ENCODE results near the gene POPDC2.

DNA sequence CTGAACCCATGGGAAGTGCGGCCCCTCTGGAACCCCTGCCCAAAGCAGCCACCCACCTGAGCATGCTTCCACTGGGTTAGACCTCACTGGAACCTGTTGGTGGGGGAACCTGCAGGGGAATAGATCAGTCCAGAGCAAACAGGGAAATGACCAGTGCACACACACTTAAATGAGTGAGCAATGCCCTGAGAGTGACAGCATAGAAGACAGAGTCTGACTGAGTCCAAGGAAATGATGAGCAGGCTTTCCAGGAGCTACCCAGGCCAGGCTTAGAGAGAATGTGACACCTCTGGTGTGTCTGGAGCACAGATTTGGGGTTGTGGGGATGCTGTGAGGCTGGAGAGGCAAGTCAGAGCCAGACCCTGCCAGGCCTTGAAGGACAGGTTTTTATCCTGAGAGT is 34.2 kb downstream of the POPDC2 start:
- TF ChIP-seq, protein P1, sequence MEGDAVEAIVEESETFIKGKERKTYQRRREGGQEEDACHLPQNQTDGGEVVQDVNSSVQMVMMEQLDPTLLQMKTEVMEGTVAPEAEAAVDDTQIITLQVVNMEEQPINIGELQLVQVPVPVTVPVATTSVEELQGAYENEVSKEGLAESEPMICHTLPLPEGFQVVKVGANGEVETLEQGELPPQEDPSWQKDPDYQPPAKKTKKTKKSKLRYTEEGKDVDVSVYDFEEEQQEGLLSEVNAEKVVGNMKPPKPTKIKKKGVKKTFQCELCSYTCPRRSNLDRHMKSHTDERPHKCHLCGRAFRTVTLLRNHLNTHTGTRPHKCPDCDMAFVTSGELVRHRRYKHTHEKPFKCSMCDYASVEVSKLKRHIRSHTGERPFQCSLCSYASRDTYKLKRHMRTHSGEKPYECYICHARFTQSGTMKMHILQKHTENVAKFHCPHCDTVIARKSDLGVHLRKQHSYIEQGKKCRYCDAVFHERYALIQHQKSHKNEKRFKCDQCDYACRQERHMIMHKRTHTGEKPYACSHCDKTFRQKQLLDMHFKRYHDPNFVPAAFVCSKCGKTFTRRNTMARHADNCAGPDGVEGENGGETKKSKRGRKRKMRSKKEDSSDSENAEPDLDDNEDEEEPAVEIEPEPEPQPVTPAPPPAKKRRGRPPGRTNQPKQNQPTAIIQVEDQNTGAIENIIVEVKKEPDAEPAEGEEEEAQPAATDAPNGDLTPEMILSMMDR (IDR thresholded peaks at IDR 0.05 in 2 of 3, conservative IDR thresholded peaks at IDR 0.05 in 1 of 3; ENCODE audit: control insufficient read depth in 2 of 3, extremely low read depth in 1 of 3, insufficient read depth in 1 of 3, low read depth in 3 of 3, low read length in 3 of 3), result no peak
- TF ChIP-seq EZH2 (IDR thresholded peaks at IDR 0.05; ENCODE audit: borderline replicate concordance, control insufficient read depth, low read depth, low read length) (no peak), RCOR1 (conservative IDR thresholded peaks at IDR 0.05; ENCODE audit: low read depth, low read length) (no peak), YY1 (IDR thresholded peaks at IDR 0.05; ENCODE audit: low read depth, low read length) (no peak), CBFB (IDR thresholded peaks at IDR 0.05; ENCODE audit: low read depth) (no peak), MYC (IDR thresholded peaks at IDR 0.05; ENCODE audit: insufficient read depth, insufficient read length, insufficient replicate concordance, low read length, severe bottlenecking) (no peak), POLR2A (IDR thresholded peaks at IDR 0.05; ENCODE audit: low read depth, low read length) (no peak), HCFC1 (IDR thresholded peaks at IDR 0.05; ENCODE audit: low read length) (no peak)
- TF ChIP-seq, protein P2, sequence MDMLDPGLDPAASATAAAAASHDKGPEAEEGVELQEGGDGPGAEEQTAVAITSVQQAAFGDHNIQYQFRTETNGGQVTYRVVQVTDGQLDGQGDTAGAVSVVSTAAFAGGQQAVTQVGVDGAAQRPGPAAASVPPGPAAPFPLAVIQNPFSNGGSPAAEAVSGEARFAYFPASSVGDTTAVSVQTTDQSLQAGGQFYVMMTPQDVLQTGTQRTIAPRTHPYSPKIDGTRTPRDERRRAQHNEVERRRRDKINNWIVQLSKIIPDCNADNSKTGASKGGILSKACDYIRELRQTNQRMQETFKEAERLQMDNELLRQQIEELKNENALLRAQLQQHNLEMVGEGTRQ (IDR thresholded peaks at IDR 0.05; ENCODE audit: borderline replicate concordance, low read depth, low read length), result no peak
- TF ChIP-seq, protein P3, sequence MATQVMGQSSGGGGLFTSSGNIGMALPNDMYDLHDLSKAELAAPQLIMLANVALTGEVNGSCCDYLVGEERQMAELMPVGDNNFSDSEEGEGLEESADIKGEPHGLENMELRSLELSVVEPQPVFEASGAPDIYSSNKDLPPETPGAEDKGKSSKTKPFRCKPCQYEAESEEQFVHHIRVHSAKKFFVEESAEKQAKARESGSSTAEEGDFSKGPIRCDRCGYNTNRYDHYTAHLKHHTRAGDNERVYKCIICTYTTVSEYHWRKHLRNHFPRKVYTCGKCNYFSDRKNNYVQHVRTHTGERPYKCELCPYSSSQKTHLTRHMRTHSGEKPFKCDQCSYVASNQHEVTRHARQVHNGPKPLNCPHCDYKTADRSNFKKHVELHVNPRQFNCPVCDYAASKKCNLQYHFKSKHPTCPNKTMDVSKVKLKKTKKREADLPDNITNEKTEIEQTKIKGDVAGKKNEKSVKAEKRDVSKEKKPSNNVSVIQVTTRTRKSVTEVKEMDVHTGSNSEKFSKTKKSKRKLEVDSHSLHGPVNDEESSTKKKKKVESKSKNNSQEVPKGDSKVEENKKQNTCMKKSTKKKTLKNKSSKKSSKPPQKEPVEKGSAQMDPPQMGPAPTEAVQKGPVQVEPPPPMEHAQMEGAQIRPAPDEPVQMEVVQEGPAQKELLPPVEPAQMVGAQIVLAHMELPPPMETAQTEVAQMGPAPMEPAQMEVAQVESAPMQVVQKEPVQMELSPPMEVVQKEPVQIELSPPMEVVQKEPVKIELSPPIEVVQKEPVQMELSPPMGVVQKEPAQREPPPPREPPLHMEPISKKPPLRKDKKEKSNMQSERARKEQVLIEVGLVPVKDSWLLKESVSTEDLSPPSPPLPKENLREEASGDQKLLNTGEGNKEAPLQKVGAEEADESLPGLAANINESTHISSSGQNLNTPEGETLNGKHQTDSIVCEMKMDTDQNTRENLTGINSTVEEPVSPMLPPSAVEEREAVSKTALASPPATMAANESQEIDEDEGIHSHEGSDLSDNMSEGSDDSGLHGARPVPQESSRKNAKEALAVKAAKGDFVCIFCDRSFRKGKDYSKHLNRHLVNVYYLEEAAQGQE (IDR thresholded peaks at IDR 0.05; ENCODE audit: low read depth, low read length), result no peak
- TF ChIP-seq, protein P4, sequence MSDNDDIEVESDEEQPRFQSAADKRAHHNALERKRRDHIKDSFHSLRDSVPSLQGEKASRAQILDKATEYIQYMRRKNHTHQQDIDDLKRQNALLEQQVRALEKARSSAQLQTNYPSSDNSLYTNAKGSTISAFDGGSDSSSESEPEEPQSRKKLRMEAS (IDR thresholded peaks at IDR 0.05; ENCODE audit: low read depth, low read length), result no peak
